OCI-LY7 (cell line): ENCODE measurements around the gene HABP4.

Source experiments
- EZH2phosphoT487 ChIP-seq: fragments of 200-600 bp; sonication (generic); IDR thresholded peaks from 2 replicates; pipeline ENCODE4 v1.6.1; 2018; ENCODE audit warnings: low read depth, borderline replicate concordance, mild to moderate bottlenecking, mixed run types, antibody characterized with exemption, low read length, moderate library complexity, mixed read lengths
- TF ChIP-seq, protein P1 (sequence below): fragments of 200-600 bp; sonication (generic); conservative IDR thresholded peaks from 2 replicates; pipeline ENCODE4 v1.5.1; 2014; ENCODE audit warnings: mild to moderate bottlenecking, antibody characterized with exemption, low read length, moderate library complexity, mixed read lengths

DNA sequence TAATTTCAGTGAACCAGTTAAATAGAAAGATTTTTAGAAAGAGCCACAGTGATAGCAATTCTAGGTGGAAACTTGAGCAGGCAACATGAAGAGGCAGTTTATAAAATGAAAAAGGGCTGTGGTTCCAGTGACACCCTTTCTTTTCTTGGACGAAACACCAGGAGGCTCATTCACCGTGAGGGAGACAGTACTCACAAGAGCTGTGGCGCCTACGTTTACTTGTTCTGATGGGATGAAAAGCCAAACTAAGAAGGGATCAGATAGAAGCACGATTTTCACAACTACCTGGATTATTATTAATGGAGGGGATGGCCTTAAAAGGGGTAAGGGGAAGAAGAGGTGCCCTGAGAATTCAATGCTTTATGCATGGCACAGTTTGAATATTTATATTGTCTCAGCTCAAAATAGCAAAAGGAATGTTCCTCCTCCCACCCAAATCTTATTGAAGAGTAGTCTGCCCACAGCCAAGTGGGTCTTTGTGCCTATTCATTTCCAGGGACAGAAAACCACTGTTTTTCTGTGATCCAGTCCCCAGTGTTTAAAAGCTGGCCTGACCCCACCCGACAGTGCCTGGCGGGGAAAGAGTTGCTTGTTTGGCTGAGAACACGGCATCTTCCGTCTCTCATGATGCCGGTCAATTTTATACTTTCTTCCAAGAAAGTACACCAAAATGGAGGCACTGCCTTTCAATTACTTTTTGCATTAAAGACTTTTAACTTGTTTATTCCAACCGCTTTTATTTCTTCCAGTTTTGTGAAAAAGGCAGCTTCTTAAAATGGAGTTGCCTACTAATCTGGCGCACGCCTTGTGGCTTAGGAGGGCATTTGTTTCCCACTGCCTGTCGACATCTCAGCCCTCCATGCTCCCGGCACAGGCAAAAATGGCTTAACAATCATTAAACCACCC is 51.9 kb downstream of the HABP4 start:
- TF ChIP-seq, protein P1, sequence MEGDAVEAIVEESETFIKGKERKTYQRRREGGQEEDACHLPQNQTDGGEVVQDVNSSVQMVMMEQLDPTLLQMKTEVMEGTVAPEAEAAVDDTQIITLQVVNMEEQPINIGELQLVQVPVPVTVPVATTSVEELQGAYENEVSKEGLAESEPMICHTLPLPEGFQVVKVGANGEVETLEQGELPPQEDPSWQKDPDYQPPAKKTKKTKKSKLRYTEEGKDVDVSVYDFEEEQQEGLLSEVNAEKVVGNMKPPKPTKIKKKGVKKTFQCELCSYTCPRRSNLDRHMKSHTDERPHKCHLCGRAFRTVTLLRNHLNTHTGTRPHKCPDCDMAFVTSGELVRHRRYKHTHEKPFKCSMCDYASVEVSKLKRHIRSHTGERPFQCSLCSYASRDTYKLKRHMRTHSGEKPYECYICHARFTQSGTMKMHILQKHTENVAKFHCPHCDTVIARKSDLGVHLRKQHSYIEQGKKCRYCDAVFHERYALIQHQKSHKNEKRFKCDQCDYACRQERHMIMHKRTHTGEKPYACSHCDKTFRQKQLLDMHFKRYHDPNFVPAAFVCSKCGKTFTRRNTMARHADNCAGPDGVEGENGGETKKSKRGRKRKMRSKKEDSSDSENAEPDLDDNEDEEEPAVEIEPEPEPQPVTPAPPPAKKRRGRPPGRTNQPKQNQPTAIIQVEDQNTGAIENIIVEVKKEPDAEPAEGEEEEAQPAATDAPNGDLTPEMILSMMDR: no peak
- no peak for TF ChIP-seq EZH2phosphoT487
